ENCODE results near the gene RAB44.
"Not testable (repeated sequence)": the region's sequence is repeated elsewhere in the genome, so short reads cannot be mapped to it uniquely, and the experiment has no call there.

The RAB44 gene

DNA sequence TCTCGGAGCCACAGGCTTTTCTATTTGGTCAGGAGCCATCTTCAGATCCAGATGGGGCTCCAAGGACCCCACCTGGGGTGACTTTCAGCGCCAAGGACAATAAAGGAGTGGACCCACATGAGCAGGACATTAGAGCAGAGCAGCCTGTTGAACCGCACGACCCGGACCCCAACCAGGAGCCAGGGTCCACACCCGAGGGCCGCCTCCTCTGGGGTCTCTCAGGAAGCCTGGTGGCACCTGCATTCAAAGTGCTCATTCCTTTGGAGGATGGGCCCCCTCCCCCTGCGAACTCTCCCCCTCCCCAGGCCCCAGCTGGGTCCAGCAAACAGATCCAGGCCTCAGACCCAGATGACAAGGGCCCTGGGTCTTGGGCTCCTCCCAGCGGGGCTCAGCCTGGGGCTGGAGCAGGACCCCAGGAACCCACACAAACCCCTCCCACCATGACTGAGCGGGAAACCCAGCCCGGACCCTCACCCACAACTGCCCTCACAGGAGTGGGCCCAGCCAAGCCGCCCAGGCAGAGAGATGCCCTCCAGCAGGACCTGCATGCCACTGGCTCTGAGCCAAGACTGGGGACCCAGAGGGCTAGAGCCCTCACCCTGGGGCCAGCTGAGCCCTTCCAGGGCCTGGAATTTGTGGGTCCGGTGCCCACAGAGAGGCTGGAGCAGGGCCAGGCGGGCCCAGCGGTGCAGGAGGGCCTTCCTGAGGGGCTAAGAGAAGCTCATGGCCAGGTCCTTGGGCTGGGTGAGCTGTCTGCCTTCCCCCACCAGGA, 23.9 kb downstream of the RAB44 start:
- H3K36me3 Mint-ChIP-seq = no peaks in the 10 kb centered on the region
- no peak for ATAC-seq (replicated peaks)
- H3K27me3 Mint-ChIP-seq = no peaks in the 10 kb centered on the region
- no peak for DNase-seq
- H3K4me3 Mint-ChIP-seq = no peak overlapping the region
- H3K27ac Mint-ChIP-seq = peak overlapping the region; percentile 37
- no peaks in the 10 kb centered on the region for H3K9me3 Mint-ChIP-seq
- peaks cover 33 to 45% of the 10 kb centered on the region in 2 donors for H3K4me1 Mint-ChIP-seq

DNA sequence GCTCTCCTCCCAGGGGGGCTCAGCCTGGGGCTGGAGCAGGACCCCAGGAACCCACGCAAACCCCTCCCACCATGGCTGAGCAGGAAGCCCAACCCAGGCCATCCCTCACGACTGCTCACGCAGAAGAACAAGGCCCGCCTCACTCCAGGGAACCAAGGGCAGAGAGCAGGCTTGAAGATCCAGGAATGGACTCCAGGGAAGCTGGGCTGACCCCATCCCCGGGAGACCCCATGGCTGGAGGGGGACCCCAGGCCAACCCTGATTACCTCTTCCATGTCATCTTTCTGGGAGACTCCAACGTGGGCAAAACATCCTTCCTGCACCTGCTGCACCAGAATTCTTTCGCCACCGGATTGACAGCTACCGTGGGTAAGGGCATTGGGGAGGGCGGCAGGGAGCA, 24.7 kb downstream of the RAB44 start:
- no peaks in the 10 kb centered on the region for H3K27me3 Mint-ChIP-seq
- no peak for ATAC-seq (replicated peaks)
- H3K27ac Mint-ChIP-seq = no peak overlapping the region
- DNase-seq = no peak
- H3K36me3 Mint-ChIP-seq = no peaks in the 10 kb centered on the region
- H3K4me3 Mint-ChIP-seq = no peak overlapping the region
- peaks cover 37 to 53% of the 10 kb centered on the region in 2 donors for H3K4me1 Mint-ChIP-seq
- no peaks in the 10 kb centered on the region for H3K9me3 Mint-ChIP-seq

DNA sequence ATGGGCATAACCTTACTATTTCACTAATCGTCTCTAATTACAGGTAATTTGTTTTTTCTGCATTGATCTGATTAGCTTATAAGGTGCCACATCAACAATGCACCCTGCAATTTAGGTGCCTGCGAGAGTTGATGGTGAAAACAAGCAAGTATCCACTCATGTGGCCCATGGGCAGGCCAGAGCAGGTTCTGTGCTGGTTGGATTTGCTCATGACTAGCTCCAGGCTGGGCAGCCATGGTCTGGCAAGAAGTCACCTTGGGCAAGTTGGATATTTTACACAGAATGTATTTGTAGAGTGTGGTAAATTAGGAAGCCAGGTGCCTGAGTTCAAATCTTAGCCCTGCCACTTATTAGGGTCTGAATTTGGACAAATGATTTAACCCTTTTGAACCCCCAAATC, 25.3 kb downstream of the RAB44 start:
- no peak overlapping the region for H3K4me3 Mint-ChIP-seq
- DNase-seq = no peak
- no peak overlapping the region for H3K27ac Mint-ChIP-seq
- no peaks in the 10 kb centered on the region for H3K27me3 Mint-ChIP-seq
- peaks cover 42 to 58% of the 10 kb centered on the region in 2 donors for H3K4me1 Mint-ChIP-seq
- H3K9me3 Mint-ChIP-seq = peaks cover 0 to 5% of the 10 kb centered on the region in 2 donors
- H3K36me3 Mint-ChIP-seq = no peaks in the 10 kb centered on the region
- ATAC-seq (replicated peaks) = no peak

DNA sequence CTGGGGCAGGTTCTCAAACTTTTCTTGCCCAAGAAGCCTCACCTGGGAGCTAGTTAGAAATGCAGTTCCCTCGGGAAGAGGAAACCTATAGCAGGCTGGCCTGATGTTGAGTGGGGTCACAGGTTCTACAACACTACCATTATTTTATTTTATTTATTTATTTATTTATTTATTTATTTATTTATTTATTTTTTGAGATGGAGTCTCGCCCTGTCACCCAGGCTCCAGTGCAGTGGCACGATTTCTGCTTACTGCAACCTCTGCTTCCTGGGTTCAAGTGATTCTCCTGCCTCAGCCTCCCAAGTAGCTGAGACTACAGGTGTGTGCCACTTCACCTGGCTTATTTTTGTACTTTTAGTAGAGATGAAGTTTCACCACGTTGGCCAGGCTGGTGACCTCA, 26.4 kb downstream of the RAB44 start:
- ATAC-seq (replicated peaks); H3K9me3 Mint-ChIP-seq; H3K4me3 Mint-ChIP-seq; H3K27me3 Mint-ChIP-seq; H3K36me3 Mint-ChIP-seq; DNase-seq; H3K27ac Mint-ChIP-seq: not testable (repeated sequence)
- peaks cover 51 to 70% of the 10 kb centered on the region in 2 donors for H3K4me1 Mint-ChIP-seq

DNA sequence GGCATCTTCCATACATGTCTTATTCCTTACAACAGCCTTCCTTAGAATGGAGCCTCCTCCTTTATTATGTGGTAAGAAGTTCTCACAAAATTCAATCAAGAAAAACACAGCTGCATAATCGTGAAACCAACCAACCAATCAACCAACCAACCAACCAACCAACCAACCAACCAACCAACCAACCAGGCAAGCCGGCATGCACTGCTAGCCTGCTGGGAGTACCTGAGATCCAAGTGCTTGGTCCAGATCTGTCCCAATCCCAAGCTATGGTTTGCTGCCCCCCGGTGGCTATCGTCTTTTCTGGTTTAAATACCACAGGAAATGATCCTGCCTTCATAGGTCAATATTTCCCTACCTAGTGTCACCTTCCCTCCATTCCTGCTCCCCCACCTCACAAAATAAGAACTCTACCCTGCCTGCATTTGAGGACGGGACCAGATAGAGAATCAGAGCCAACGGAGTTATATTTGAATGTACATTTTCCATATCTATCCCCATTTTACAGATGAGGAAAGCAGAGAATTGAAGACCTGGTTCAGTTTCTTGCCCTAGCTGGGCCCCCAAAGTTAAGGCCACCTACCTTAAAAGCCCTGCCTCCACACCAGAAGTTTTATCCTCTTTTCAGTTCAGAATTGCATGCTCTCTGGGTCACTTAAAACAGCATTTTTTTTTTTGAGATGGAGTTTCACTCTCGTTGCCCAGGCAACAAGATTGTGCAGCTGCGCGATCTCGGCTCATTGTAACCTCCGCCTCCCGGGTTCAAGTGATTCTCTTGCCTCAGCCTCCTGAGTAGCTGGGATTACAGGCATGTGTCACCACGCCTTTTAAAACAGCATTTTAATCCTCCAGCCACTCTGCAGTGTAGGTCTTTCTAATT, 27.1 kb downstream of the RAB44 start:
- H3K9me3 Mint-ChIP-seq = peaks cover 0 to 5% of the 10 kb centered on the region in 2 donors
- no peak for ATAC-seq (replicated peaks)
- H3K4me1 Mint-ChIP-seq = peaks cover 51 to 74% of the 10 kb centered on the region in 2 donors
- no peaks in the 10 kb centered on the region for H3K36me3 Mint-ChIP-seq
- no peak overlapping the region for H3K4me3 Mint-ChIP-seq
- no peak overlapping the region for H3K27ac Mint-ChIP-seq
- H3K27me3 Mint-ChIP-seq = no peaks in the 10 kb centered on the region
- no peak for DNase-seq

DNA sequence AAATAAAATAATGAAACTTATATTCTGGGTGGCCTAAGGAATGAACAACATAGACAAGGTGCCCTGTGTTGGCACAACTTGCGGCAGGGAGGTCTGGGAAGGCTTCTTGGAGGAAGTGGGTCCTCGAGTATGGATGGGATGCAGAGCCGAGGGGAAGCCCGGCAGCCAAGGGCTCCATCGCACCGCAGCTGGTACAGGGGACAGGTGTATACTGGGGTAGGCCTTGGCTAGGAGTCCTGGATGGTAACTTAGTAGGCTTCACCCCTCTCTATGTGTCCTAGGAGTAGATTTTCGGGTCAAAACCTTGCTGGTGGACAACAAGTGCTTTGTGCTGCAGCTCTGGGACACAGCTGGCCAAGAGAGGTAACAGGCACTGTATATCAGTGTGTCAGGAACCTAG, 28.0 kb downstream of the RAB44 start:
- peaks cover 49 to 66% of the 10 kb centered on the region in 2 donors for H3K4me1 Mint-ChIP-seq
- no peaks in the 10 kb centered on the region for H3K27me3 Mint-ChIP-seq
- H3K4me3 Mint-ChIP-seq = no peak overlapping the region
- ATAC-seq (replicated peaks) (no peak), DNase-seq (no peak)
- H3K27ac Mint-ChIP-seq = peak overlapping the region; percentile 48
- peaks cover 0 to 5% of the 10 kb centered on the region in 2 donors for H3K9me3 Mint-ChIP-seq
- H3K36me3 Mint-ChIP-seq = no peaks in the 10 kb centered on the region

DNA sequence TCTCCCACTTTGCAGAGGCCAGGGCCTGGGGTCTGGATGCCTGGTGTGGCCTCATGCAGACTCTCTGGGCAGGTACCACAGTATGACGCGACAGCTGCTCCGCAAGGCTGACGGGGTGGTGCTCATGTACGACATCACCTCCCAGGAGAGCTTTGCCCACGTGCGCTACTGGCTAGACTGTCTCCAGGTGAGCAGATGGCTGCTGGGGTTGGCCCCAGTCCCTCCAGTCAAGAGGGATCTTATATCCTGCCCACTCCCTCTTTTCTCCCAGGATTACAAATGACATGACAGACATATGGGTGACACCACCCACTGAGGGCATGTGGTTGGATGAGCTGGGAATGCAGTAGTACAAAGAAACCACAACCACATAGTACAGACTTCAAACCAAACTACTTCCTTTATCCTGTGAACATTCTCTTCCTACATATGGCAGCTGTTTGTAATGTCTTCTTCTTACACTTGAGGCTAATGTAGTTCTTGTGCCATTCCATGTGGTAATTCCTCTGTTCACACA, 29.9 kb downstream of the RAB44 start:
- peak in 1 of 2 donors; percentile 12 for ATAC-seq (replicated peaks)
- no peak for DNase-seq
- Mint-ChIP-seq H3K36me3 (no peaks in the 10 kb centered on the region), H3K27ac (peak overlapping the region; percentile 86), H3K4me3 (no peak overlapping the region), H3K9me3 (peaks cover 0 to 5% of the 10 kb centered on the region in 2 donors), H3K4me1 (peaks cover 50 to 56% of the 10 kb centered on the region in 2 donors), H3K27me3 (no peaks in the 10 kb centered on the region)

DNA sequence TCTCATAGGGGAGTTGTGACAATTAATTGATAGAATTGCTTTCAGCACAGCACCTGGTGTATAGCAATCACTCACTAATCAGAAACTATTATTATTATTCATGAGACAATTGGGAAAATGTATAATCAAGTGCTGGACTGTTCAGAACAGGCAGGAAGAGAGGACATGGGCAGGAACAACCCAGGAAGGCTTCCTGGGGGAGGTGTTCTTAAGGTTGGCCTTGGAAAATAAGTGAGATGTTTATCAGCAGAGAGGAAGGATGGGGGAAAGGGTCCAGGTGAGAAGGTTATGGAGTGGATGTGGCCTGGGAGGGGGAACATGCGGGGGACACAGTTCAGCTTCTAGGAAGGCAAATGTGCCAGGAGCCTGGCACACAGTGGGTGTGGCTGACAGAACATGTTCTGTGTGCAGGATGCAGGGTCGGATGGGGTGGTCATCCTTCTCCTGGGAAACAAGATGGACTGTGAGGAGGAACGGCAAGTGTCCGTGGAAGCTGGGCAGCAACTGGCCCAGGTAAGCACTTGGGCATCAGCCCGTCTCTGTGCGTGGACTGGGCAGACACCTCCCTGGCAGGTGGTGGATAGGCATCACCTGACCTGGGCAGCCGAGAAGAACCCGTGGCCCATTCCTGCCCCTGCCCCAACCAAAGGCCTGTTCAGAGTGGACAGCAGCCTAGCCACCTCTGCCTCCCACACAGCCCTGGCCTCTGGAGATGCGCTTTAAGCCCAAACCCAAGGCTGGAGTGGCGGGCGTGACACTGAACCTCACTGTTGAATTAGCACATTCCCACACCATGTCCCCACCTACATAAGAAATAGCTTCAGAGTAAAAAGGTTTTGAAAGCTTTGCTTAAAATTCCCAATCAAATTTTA, 30.9 kb downstream of the RAB44 start:
- Mint-ChIP-seq H3K27me3 (no peaks in the 10 kb centered on the region), H3K27ac (peak overlapping the region; percentile 61), H3K36me3 (no peaks in the 10 kb centered on the region), H3K4me3 (no peak overlapping the region), H3K4me1 (peaks cover 50 to 60% of the 10 kb centered on the region in 2 donors), H3K9me3 (peaks cover 0 to 5% of the 10 kb centered on the region in 2 donors)
- no peak for DNase-seq
- no peak for ATAC-seq (replicated peaks)

DNA sequence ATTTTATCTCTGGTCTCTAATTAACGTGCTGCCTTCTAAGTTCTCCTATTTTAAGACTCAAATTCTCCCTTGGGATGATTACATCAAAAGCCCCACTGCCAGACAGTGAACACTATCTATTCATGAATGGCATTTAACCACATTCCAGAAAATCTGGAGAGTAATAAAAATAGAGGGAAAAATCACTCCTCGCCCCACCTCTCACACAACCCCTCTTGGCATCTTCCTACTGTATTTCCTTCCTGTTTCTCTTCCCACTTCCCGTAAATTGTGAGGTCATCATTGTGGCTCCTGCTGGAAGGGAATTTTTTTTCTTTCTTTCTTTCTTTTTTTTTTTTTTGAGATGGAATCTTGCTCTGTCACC, 31.5 kb downstream of the RAB44 start:
- Mint-ChIP-seq H3K36me3 (no peaks in the 10 kb centered on the region), H3K27me3 (no peaks in the 10 kb centered on the region), H3K9me3 (peaks cover 0 to 5% of the 10 kb centered on the region in 2 donors), H3K27ac (no peak overlapping the region), H3K4me3 (no peak overlapping the region), H3K4me1 (peaks cover 51 to 66% of the 10 kb centered on the region in 2 donors)
- DNase-seq (no peak), ATAC-seq (replicated peaks) (no peak)

DNA sequence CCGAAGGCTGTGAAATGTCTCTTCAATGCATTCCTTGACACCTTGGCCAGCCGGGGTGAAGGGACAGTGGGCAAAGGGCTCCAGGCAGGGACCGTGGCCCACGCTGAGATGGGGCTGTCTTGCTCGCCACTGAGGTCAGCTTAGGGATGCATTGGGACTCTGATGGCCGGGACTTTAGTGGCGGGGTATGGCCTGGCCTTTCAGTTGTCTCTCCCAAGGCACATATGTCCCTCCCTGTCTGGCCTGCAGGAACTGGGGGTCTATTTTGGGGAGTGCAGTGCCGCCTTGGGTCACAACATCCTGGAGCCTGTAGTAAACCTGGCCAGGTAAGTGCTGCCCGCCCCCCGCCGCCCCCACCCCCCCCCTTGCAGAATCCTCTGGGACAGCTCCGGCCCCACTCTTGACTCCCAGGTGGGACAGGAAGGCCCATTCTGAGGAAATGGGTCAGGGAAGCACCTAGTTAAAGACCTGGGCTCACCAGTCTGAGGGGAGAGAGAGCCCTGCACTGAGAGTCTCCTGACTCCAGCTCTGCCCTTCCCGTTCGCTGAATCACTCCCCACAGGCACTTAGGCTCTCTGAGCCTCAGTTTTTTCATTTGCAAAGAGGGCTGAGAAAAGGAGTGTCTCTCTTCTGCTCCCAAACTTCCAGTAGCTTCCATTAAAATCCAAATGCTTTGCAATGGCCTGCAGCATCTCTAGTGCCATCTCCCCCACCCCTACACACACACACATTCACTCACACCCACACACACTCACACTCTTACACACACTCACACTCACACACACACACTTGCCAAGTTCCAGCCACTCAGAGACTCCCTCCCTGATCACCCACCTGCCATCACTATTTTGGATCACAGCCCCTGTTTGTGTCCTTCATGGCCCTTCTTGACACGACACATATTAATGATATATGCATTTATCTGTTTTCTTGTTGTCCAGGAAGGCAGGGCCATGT, 33.1 kb downstream of the RAB44 start:
- Mint-ChIP-seq H3K9me3 (peaks cover 0 to 5% of the 10 kb centered on the region in 2 donors), H3K27ac (no peak overlapping the region), H3K27me3 (no peaks in the 10 kb centered on the region), H3K4me1 (peaks cover 43 to 65% of the 10 kb centered on the region in 2 donors), H3K36me3 (no peaks in the 10 kb centered on the region), H3K4me3 (no peak overlapping the region)
- ATAC-seq (replicated peaks) (no peak), DNase-seq (no peak)

DNA sequence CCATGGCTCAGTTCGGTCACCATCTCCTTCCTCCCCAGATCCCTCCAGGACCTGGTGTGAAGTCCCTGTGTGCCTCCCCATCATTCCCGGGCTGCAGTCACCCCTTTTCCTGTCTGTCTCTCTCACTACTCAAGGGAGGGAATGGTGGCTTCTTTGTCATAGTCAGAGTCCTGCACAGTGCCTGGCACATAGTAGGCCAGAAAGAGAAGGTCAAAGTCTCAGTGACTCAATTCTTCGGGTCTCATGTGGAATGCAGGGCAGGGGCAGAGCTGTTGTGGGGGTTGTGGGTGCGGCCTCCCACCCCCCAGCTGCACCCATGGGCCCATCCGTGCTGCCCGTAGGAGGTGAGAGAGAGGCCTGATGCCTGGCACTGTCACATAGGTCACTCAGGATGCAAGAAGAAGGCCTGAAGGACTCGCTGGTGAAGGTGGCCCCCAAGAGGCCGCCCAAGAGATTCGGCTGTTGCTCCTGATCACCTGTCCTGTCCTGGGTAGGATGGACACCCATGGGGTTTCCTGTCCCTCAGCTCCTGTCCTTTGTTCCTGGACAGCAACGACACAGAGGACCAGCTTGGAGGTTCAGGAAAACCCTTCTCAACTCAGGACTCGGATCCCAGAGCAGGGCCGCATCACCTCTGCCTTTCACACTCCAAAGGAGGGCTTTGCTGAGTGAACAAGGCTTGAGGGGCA, 34.1 kb downstream of the RAB44 start:
- Mint-ChIP-seq H3K4me1 (peaks cover 39 to 55% of the 10 kb centered on the region in 2 donors), H3K27ac (no peak overlapping the region), H3K9me3 (peaks cover 0 to 5% of the 10 kb centered on the region in 2 donors), H3K4me3 (no peak overlapping the region), H3K36me3 (no peaks in the 10 kb centered on the region), H3K27me3 (no peaks in the 10 kb centered on the region)
- ATAC-seq (replicated peaks) = no peak
- no peak for DNase-seq

DNA sequence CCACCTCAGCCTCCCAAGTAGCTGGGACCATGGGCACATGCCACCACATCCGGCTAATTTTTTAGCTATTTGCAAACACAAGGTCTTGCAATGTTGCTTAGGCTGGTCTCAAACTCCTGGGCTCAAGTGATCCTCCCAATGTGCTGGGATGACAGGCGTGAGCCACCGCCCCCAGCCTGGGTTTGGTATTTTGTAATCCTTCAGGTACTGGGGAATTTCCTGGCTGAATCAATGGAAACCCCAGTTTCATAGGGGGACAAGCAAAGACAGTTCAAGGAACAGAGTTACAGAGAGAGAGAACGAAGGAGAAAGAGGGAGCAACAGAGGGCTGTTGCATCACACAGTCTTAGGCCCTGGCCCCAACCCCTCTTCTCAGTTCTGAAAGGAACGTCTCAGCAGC, 35.7 kb downstream of the RAB44 start:
- H3K27me3 Mint-ChIP-seq = no peaks in the 10 kb centered on the region
- peaks cover 33 to 54% of the 10 kb centered on the region in 2 donors for H3K4me1 Mint-ChIP-seq
- H3K9me3 Mint-ChIP-seq = no peaks in the 10 kb centered on the region
- H3K4me3 Mint-ChIP-seq = no peak overlapping the region
- H3K27ac Mint-ChIP-seq = no peak overlapping the region
- ATAC-seq (replicated peaks) = no peak
- DNase-seq = no peak
- H3K36me3 Mint-ChIP-seq = no peaks in the 10 kb centered on the region
